IMR-90 (cell line): Measurements from ENCODE around the gene PRKN. TPM values are rescaled to one million over a fixed set of nuclear protein-coding genes. Genes with fewer than 3 reads are reported as not detected.

Source experiments
- ATAC-seq: fragments of 200-7000 bp; cut with Tn5 transposase; 2 replicates; pipeline ENCODE4 v1.9.1; 2020; ENCODE audit warnings: low read depth, mild to moderate bottlenecking, moderate library complexity
- BruUV-seq: library from RNA; stranded (reverse); fragments of 400-500 nt; replicated peaks from 2 replicates; lab custom pipeline; 2021; lab: Mats Ljungman, UMichigan
- CTCF ChIA-PET: fragments of 300-600 bp; formaldehyde crosslinking; extraction: SDS; loops from one replicate; lab custom pipeline; 2021; ENCODE audit warnings: antibody characterized with exemption; lab: Yijun Ruan, JAX
- POLR2A ChIA-PET: fragments of 300-600 bp; sonication (Branson Sonifier 250); formaldehyde crosslinking; loops from one replicate; lab custom pipeline; 2022; ENCODE audit warnings: antibody characterized with exemption; ENCODE audit not compliant: unreplicated experiment; lab: Charles Lee
- DNase-seq: peaks from one replicate; pipeline ENCODE4 v3.0.0; 2013
- H2AFZ ChIP-seq: replicated peaks from 2 replicates; pipeline ENCODE3; 2013; ENCODE audit warnings: low read length, mild to moderate bottlenecking; ENCODE audit not compliant: poor library complexity
- H2AK5ac ChIP-seq: 2 replicates; pipeline ENCODE4 v1.6.1; 2013; ENCODE audit warnings: low read depth, low read length, inconsistent platforms
- H2AK9ac ChIP-seq: replicated peaks from 2 replicates; pipeline ENCODE3; 2013; ENCODE audit warnings: mild to moderate bottlenecking, low read depth, low read length, moderate library complexity; ENCODE audit not compliant: poor library complexity
- H2BK120ac ChIP-seq: 2 replicates; pipeline ENCODE4 v1.6.1; 2013; ENCODE audit warnings: low read depth, low read length, inconsistent platforms
- H2BK15ac ChIP-seq: 3 replicates; pipeline ENCODE4 v1.6.1; 2013; ENCODE audit warnings: low read depth, low read length, inconsistent platforms
- H2BK20ac ChIP-seq: 2 replicates; pipeline ENCODE4 v1.6.1; 2013; ENCODE audit warnings: low read depth, mild to moderate bottlenecking, inconsistent platforms, low read length, moderate library complexity
- H2BK5ac ChIP-seq: 2 replicates; pipeline ENCODE4 v1.6.1; 2013; ENCODE audit warnings: mild to moderate bottlenecking, low read depth, low read length, inconsistent platforms; ENCODE audit not compliant: poor library complexity, severe bottlenecking
- H3K14ac ChIP-seq: replicated peaks from 2 replicates; pipeline ENCODE4 v1.6.1; 2013; ENCODE audit warnings: low read depth, low read length, inconsistent platforms
- H3K18ac ChIP-seq: 2 replicates; pipeline ENCODE4 v1.6.1; 2013; ENCODE audit warnings: low read depth, low read length, control low read depth
- H3K23ac ChIP-seq: 2 replicates; pipeline ENCODE4 v1.6.1; 2013; ENCODE audit warnings: low read depth, low read length, inconsistent platforms
- H3K27ac ChIP-seq: 2 replicates; pipeline ENCODE4 v1.5.1; 2013; ENCODE audit warnings: mild to moderate bottlenecking, control low read depth, low read length; ENCODE audit not compliant: insufficient read depth
- H3K27me3 ChIP-seq: 2 replicates; pipeline ENCODE4 v1.6.1; 2013; ENCODE audit warnings: low read length; ENCODE audit not compliant: control insufficient read depth, insufficient read depth
- H3K36me3 ChIP-seq: 2 replicates; pipeline ENCODE4 v1.6.1; 2013; ENCODE audit warnings: low read length, mixed read lengths; ENCODE audit not compliant: control insufficient read depth, insufficient read depth
- H3K4ac ChIP-seq: 2 replicates; pipeline ENCODE4 v1.6.1; 2013; ENCODE audit warnings: low read depth, low read length, inconsistent platforms
- H3K4me1 ChIP-seq: 2 replicates; pipeline ENCODE4 v1.6.1; 2013; ENCODE audit warnings: low read length, mixed read lengths; ENCODE audit not compliant: control insufficient read depth, insufficient read depth
- H3K4me2 ChIP-seq: 2 replicates; pipeline ENCODE4 v1.6.1; 2013; ENCODE audit warnings: low read depth, mild to moderate bottlenecking, control low read depth, low read length, moderate library complexity
- H3K4me3 ChIP-seq: 2 replicates; pipeline ENCODE4 v1.5.1; 2013; ENCODE audit warnings: low read depth, mild to moderate bottlenecking, control low read depth, low read length, moderate library complexity; ENCODE audit not compliant: insufficient read depth
- H3K56ac ChIP-seq: 2 replicates; pipeline ENCODE4 v1.6.1; 2013; ENCODE audit warnings: low read length, inconsistent platforms; ENCODE audit not compliant: insufficient read depth; ENCODE audit errors: extremely low read depth
- H3K79me1 ChIP-seq, 2 experiments: 2 replicates each; pipeline ENCODE4 v1.6.1; 2013; ENCODE audit warnings: low read length in 2 of 2, inconsistent platforms in 1 of 2, low read depth in 1 of 2
- H3K9ac ChIP-seq: 2 replicates; pipeline ENCODE4 v1.6.1; 2013; ENCODE audit warnings: low read depth, low read length, control low read depth
- H3K9me1 ChIP-seq: 2 replicates; pipeline ENCODE4 v1.6.1; 2013; ENCODE audit warnings: low read length, inconsistent platforms; ENCODE audit not compliant: insufficient read depth
- H3K9me3 ChIP-seq: 2 replicates; pipeline ENCODE4 v1.6.1; 2013; ENCODE audit warnings: low read length; ENCODE audit not compliant: control insufficient read depth, insufficient read depth
- H4K20me1 ChIP-seq: 2 replicates; pipeline ENCODE4 v1.6.1; 2013; ENCODE audit warnings: low read length, inconsistent platforms; ENCODE audit not compliant: insufficient read depth
- H4K5ac ChIP-seq: 2 replicates; pipeline ENCODE4 v1.6.1; 2013; ENCODE audit warnings: mild to moderate bottlenecking, low read depth, low read length, control low read depth
- H4K8ac ChIP-seq, 2 experiments: 2 replicates each; pipeline ENCODE4 v1.6.1; 2013; ENCODE audit warnings: low read depth in 2 of 2, low read length in 2 of 2, control low read depth in 1 of 2, inconsistent platforms in 1 of 2
- H4K91ac ChIP-seq: 2 replicates; pipeline ENCODE4 v1.6.1; 2013; ENCODE audit warnings: low read depth, low read length, inconsistent platforms; ENCODE audit not compliant: insufficient read depth
- BHLHE40 ChIP-seq: fragments of 150-350 bp; IDR thresholded peaks from 2 replicates; pipeline ENCODE4 v1.6.1; 2016; ENCODE audit warnings: mild to moderate bottlenecking, low read depth, low read length
- CHD1 ChIP-seq: IDR thresholded peaks from 2 replicates; pipeline ENCODE4 v1.6.1; 2012; ENCODE audit warnings: low read depth, low read length, improper control_type of control experiment
- ELK1 ChIP-seq: fragments of 150-350 bp; IDR thresholded peaks from 2 replicates; pipeline ENCODE4 v1.6.1; 2016; ENCODE audit warnings: low read depth, mild to moderate bottlenecking, low read length, moderate library complexity, borderline replicate concordance
- FOS ChIP-seq: fragments of 150-350 bp; IDR thresholded peaks from 2 replicates; pipeline ENCODE4 v1.6.1; 2016; ENCODE audit warnings: low read depth, low read length
- MAFK ChIP-seq: IDR thresholded peaks from 2 replicates; pipeline ENCODE4 v1.6.1; 2012; ENCODE audit warnings: low read depth, low read length, improper control_type of control experiment
- MXI1 ChIP-seq: IDR thresholded peaks from 2 replicates; pipeline ENCODE4 v1.6.1; 2012; ENCODE audit warnings: low read depth, mild to moderate bottlenecking, low read length, moderate library complexity, borderline replicate concordance
- NFE2L2 ChIP-seq: fragments of 150-350 bp; IDR thresholded peaks from 2 replicates; pipeline ENCODE4 v1.6.1; 2016; ENCODE audit warnings: low read depth, mild to moderate bottlenecking, low read length
- RCOR1 ChIP-seq: IDR thresholded peaks from 2 replicates; pipeline ENCODE4 v1.6.1; 2012; ENCODE audit warnings: mild to moderate bottlenecking, low read length, improper control_type of control experiment; ENCODE audit not compliant: insufficient replicate concordance
- USF2 ChIP-seq: fragments of 150-350 bp; IDR thresholded peaks from 2 replicates; pipeline ENCODE4 v1.6.1; 2017; ENCODE audit warnings: mild to moderate bottlenecking, antibody characterized with exemption, low read length, low read depth
- WGBS, 2 experiments: methylation state at CpG; one replicate each; pipeline versions ENCODE4 v1.1.5 to v1.1.7; 2013; ENCODE audit warnings: missing lambda C conversion rate in 2 of 2; ENCODE audit not compliant: insufficient read length in 1 of 2; ENCODE audit errors: extremely low coverage in 2 of 2; 5-methylcytosine and 5-hydroxymethylcytosine counted together
- dilution Hi-C: fragments of 300-500 bp; cut with HindIII; formaldehyde crosslinking; loops from one replicate; pipeline ENCODE4 v1.14.3; 2018; ENCODE audit warnings: low sequenced_read_pairs; ENCODE audit not compliant: unreplicated experiment
- in situ Hi-C: fragments of 300-500 bp; cut with MboI; formaldehyde crosslinking; loops from 3 replicates; pipeline ENCODE4 v1.14.3; 2019; ENCODE audit warnings: low sequenced_read_pairs, inconsistent platforms, mixed read lengths
- intact Hi-C: fragments of 100-400 bp; cut with micrococcal nuclease; formaldehyde crosslinking; loops from 2 replicates; pipeline ENCODE4 v1.10.0; 2022
- polyA plus RNA-seq, 3 experiments: library from polyadenylated mRNA; depleted of rRNA; stranded (reverse); fragments of >200 nt; gene quantifications; 2 replicates each; pipeline ENCODE4 v1.2.3, GENCODE V29; 2012; ENCODE audit warnings: low replicate concordance in 1 of 3
- total RNA-seq: library from RNA; depleted of rRNA; stranded (reverse); fragments of >200 nt; gene quantifications from 2 replicates; pipeline ENCODE4 v1.2.3, GENCODE V29; 2012
- TF ChIP-seq, protein P1 (sequence below): conservative IDR thresholded peaks from 2 replicates; pipeline ENCODE4 v1.5.1; 2012; ENCODE audit warnings: mild to moderate bottlenecking, low read depth, low read length, improper control_type of control experiment

Gene PRKN
- total and polyA plus RNA-seq, 2 of the 4 experiments (the other 2 are of a cell fraction) = 0.15 to 0.18 TPM

GRCh38 chr6:161985876-161986423 is 741.6 kb downstream of the PRKN start:
- H4K20me1 ChIP-seq = no peaks in the 10 kb centered on the region
- ChIA-PET CTCF (no interaction called here), POLR2A (no interaction called here)
- H3K4ac ChIP-seq = no peak overlapping the region
- no peak overlapping the region for H3K56ac ChIP-seq
- no peaks in the 10 kb centered on the region for H3K9me1 ChIP-seq
- H3K36me3 ChIP-seq = no peaks in the 10 kb centered on the region
- H3K27me3 ChIP-seq = no peaks in the 10 kb centered on the region
- no TSS peak for BruUV-seq
- TF ChIP-seq, protein P1, sequence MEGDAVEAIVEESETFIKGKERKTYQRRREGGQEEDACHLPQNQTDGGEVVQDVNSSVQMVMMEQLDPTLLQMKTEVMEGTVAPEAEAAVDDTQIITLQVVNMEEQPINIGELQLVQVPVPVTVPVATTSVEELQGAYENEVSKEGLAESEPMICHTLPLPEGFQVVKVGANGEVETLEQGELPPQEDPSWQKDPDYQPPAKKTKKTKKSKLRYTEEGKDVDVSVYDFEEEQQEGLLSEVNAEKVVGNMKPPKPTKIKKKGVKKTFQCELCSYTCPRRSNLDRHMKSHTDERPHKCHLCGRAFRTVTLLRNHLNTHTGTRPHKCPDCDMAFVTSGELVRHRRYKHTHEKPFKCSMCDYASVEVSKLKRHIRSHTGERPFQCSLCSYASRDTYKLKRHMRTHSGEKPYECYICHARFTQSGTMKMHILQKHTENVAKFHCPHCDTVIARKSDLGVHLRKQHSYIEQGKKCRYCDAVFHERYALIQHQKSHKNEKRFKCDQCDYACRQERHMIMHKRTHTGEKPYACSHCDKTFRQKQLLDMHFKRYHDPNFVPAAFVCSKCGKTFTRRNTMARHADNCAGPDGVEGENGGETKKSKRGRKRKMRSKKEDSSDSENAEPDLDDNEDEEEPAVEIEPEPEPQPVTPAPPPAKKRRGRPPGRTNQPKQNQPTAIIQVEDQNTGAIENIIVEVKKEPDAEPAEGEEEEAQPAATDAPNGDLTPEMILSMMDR = no peak
- TF ChIP-seq MXI1 = no peak
- no peak for TF ChIP-seq ELK1
- no peak for TF ChIP-seq RCOR1
- TF ChIP-seq USF2 = no peak
- TF ChIP-seq CHD1 = no peak
- no peak for TF ChIP-seq FOS
- no peak for TF ChIP-seq BHLHE40
- no peak for TF ChIP-seq NFE2L2
- no peak for TF ChIP-seq MAFK
- DNase-seq (no peak), ATAC-seq (no peak)
- H3K4me3 ChIP-seq = no peak overlapping the region
- H2BK20ac ChIP-seq = no peak overlapping the region
- no peak overlapping the region for H4K5ac ChIP-seq
- no peaks in the 10 kb centered on the region for H3K79me1 ChIP-seq
- no peak overlapping the region for H2AFZ ChIP-seq
- in situ Hi-C loops (no loop called here), intact Hi-C loops (no loop called here), dilution Hi-C loops (no loop called here)
- 35% methylated on average over 2 of the region's 3 CpGs; no CpG with 5 or more reads in 1 of the 2 experiments for WGBS, 2 experiments
- no peaks in the 10 kb centered on the region for H3K4me1 ChIP-seq
- H3K9ac ChIP-seq = no peak overlapping the region
- no peak overlapping the region for H2BK120ac ChIP-seq
- peaks cover 17% of the 10 kb centered on the region for H3K9me3 ChIP-seq
- H2AK9ac ChIP-seq = no peak overlapping the region
- no peak overlapping the region for H2BK15ac ChIP-seq
- no peak overlapping the region for H3K14ac ChIP-seq
- no peak overlapping the region for H2BK5ac ChIP-seq
- no peak overlapping the region for H2AK5ac ChIP-seq
- no peak overlapping the region for H4K91ac ChIP-seq
- no peak overlapping the region for H3K23ac ChIP-seq
- no peak overlapping the region for H3K18ac ChIP-seq
- H3K27ac ChIP-seq = no peak overlapping the region
- no peak overlapping the region for H4K8ac ChIP-seq
- no peak overlapping the region for H3K4me2 ChIP-seq
